Progenitor cell of endocrine pancreas (in vitro differentiated cells): ENCODE results near the gene OAS2. TPM values are rescaled to one million over a fixed set of nuclear protein-coding genes. Genes with fewer than 3 reads are reported as not detected.

Experiments used
- DNase-seq: peaks from one replicate; pipeline ENCODE4 v3.0.0; 2021; ENCODE audit warnings: low spot score; ENCODE audit not compliant: unreplicated experiment
- H3K27ac Mint-ChIP-seq: 2 replicates; pipeline ENCODE4 v1.8.0; 2021; ENCODE audit warnings: mild to moderate bottlenecking, moderate library complexity, mixed read lengths
- H3K27me3 Mint-ChIP-seq: 2 replicates; pipeline ENCODE4 v1.8.0; 2021; ENCODE audit warnings: mixed read lengths
- H3K36me3 Mint-ChIP-seq: 2 replicates; pipeline ENCODE4 v1.8.0; 2022; ENCODE audit warnings: mixed read lengths; ENCODE audit not compliant: insufficient read depth
- H3K4me1 Mint-ChIP-seq: 2 replicates; pipeline ENCODE4 v1.8.0; 2021; ENCODE audit warnings: low read depth, mixed read lengths
- H3K4me3 Mint-ChIP-seq: 2 replicates; pipeline ENCODE4 v1.8.0; 2021; ENCODE audit warnings: low read depth, mild to moderate bottlenecking, moderate library complexity, mixed read lengths
- H3K9me3 Mint-ChIP-seq: 2 replicates; pipeline ENCODE4 v1.8.0; 2021; ENCODE audit warnings: low read depth, mixed read lengths
- CTCF ChIP-seq: fragments of 200-600 bp; sonication (generic); IDR thresholded peaks from one replicate; pipeline ENCODE4 v1.5.0; 2021; ENCODE audit warnings: antibody characterized with exemption, mild to moderate bottlenecking; ENCODE audit not compliant: unreplicated experiment
- total RNA-seq: library from RNA; stranded (reverse); gene quantifications from 2 replicates; pipeline ENCODE4 v1.2.1, GENCODE V29; 2021

OAS2 gene
- total RNA-seq, 1 donor from 2014 or later, result not detected

GRCh38 chr12:113043240-113043639 lies 64.9 kb downstream of the OAS2 start:
- no peak overlapping the region for H3K27ac Mint-ChIP-seq
- peaks cover 56% of the 10 kb centered on the region for H3K27me3 Mint-ChIP-seq
- TF ChIP-seq CTCF, result no peak
- no peaks in the 10 kb centered on the region for H3K4me1 Mint-ChIP-seq
- H3K4me3 Mint-ChIP-seq, result no peak overlapping the region
- DNase-seq, result no peak
- no peaks in the 10 kb centered on the region for H3K9me3 Mint-ChIP-seq
- H3K36me3 Mint-ChIP-seq, result no peaks in the 10 kb centered on the region

DNA sequence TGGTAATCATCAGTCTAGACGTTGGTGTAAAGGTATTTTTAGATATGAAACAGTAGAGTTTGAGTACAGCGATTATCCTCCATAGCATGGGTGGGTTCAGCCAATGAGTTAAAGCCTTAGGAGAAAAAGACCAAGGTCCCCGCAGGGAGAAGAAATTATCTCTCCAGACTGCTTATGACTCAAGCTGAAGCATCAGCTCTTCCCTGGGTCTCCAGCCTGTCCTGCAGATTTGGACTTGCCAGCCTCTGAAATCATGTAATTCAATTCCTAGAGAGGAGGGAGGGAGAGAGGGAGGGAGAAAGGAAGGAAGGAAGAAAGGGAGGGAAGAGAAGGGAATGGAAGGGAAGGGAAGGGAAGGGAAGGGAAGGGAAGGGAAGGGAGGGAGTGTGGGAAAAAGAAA lies 66.2 kb downstream of the OAS2 start:
- no peak overlapping the region for H3K27ac Mint-ChIP-seq
- no peak overlapping the region for H3K4me3 Mint-ChIP-seq
- DNase-seq, result no peak
- H3K36me3 Mint-ChIP-seq, result no peaks in the 10 kb centered on the region
- peaks cover 58% of the 10 kb centered on the region for H3K27me3 Mint-ChIP-seq
- no peaks in the 10 kb centered on the region for H3K9me3 Mint-ChIP-seq
- TF ChIP-seq CTCF, result no peak
- H3K4me1 Mint-ChIP-seq, result no peaks in the 10 kb centered on the region

- Mint-ChIP-seq H3K4me1 (no peaks in the 10 kb centered on the region), H3K9me3 (no peaks in the 10 kb centered on the region), H3K4me3 (no peak overlapping the region), H3K27ac (no peak overlapping the region), H3K36me3 (no peaks in the 10 kb centered on the region), H3K27me3 (peaks cover 78% of the 10 kb centered on the region)
- peak; percentile 92 for TF ChIP-seq CTCF
- peak; percentile 41 for DNase-seq
Measured at GRCh38 chr12:113048716-113049127, 70.4 kb downstream of the OAS2 start.

GRCh38 chr12:113049976-113050742 lies 71.8 kb downstream of the OAS2 start:
- no peak for DNase-seq
- peaks cover 81% of the 10 kb centered on the region for H3K27me3 Mint-ChIP-seq
- TF ChIP-seq CTCF, result peak; percentile 49
- H3K27ac Mint-ChIP-seq, result no peak overlapping the region
- H3K4me1 Mint-ChIP-seq, result no peaks in the 10 kb centered on the region
- H3K4me3 Mint-ChIP-seq, result no peak overlapping the region
- no peaks in the 10 kb centered on the region for H3K9me3 Mint-ChIP-seq
- no peaks in the 10 kb centered on the region for H3K36me3 Mint-ChIP-seq

- Mint-ChIP-seq H3K27ac (no peak overlapping the region), H3K36me3 (no peaks in the 10 kb centered on the region), H3K4me1 (no peaks in the 10 kb centered on the region), H3K9me3 (no peaks in the 10 kb centered on the region), H3K4me3 (no peak overlapping the region), H3K27me3 (peaks cover 81% of the 10 kb centered on the region)
- no peak for DNase-seq
- TF ChIP-seq CTCF, result no peak
Measured at GRCh38 chr12:113050795-113051194, 72.5 kb downstream of the OAS2 start.
